ENCODE results near the gene CENPO. TPM values are rescaled to one million over a fixed set of nuclear protein-coding genes. Genes with fewer than 3 reads are reported as not detected.

CENPO gene
- total and polyA plus RNA-seq, 2 donors (not counting 3 experiments of a cell fraction or from before 2014, with no cell fraction given) = 26.8 to 45.3 TPM

DNA sequence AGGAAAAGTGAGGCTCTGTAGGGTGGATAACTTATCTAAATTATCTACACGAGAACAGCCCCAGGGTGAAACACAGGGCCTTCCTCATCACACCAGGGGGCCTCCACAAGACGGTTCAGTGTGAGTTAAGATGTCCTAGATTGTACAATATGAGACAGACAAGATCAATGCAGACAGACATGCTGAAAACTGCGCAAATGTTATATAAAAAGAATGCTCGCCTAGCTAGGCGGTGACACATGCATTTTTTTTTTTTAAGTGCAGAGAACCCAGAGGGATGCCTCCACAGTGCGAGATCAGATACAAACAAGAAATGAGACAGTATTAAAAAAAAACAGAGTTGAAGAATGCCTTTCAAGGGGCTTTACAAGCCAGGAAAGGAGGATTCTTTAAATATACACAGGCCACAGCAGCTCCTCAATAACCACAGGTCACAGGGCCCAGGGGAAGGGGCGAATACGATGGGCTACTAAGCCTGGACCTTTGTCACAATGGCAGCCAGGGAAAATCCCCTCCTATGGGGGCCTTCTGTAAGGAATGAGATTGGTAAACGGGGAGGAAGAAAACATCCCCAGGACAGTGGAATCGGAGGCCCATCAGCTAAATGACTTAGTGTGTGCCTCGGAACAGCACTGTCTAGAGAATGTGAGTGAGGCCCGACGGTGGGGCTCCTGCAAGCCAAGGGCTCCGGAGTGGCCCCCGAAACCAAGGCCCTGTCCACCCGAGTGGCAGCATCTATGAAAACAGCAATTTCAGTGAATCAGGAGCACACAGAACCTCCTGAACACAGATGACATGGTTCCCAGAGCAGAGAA, 77.9 kb downstream of the CENPO start:
- no peaks in the 10 kb centered on the region for H3K9me3 ChIP-seq (replicated peaks; ENCODE audit: control insufficient read depth, insufficient read depth, low read length)
- no peak overlapping the region for H3K4me2 ChIP-seq (ENCODE audit: insufficient read depth, low read length)
- H3K4me1 ChIP-seq (ENCODE audit: control insufficient read depth, extremely low read depth, insufficient read depth, low read length) = no peaks in the 10 kb centered on the region
- H3K36me3 ChIP-seq (ENCODE audit: control insufficient read depth in 2 of 2, extremely low read depth in 1 of 2, insufficient read depth in 2 of 2, low read length in 2 of 2) = peaks cover 0 to 2% of the 10 kb centered on the region in 2 experiments
- H3K9ac ChIP-seq (replicated peaks; ENCODE audit: extremely low read depth, insufficient read depth, low read length) = no peak overlapping the region
- no peaks in the 10 kb centered on the region for H4K20me1 ChIP-seq (replicated peaks; ENCODE audit: control insufficient read depth, extremely low read depth, insufficient read depth, low read length)
- dilution Hi-C loops (cut with MboI; ENCODE audit: extremely low pct_ligation_motif_present, low sequenced_read_pairs) (no loop called here), intact Hi-C loops (cut with micrococcal nuclease) (no loop called here)
- TF ChIP-seq EZH2 (IDR thresholded peaks at IDR 0.05; ENCODE audit: borderline replicate concordance, low read depth, low read length, severe bottlenecking) (no peak), POLR2A (IDR thresholded peaks at IDR 0.05; ENCODE audit: low read depth, low read length) (no peak), POLR2AphosphoS5 (IDR thresholded peaks at IDR 0.05; ENCODE audit: insufficient read depth, low read depth, low read length) (no peak), FOS (IDR thresholded peaks at IDR 0.05; ENCODE audit: borderline replicate concordance, insufficient read depth, low read length) (no peak), GATA2 (IDR thresholded peaks at IDR 0.05; ENCODE audit: insufficient read depth, insufficient read length, low read depth, low read length) (no peak)
- TF ChIP-seq, protein P1, sequence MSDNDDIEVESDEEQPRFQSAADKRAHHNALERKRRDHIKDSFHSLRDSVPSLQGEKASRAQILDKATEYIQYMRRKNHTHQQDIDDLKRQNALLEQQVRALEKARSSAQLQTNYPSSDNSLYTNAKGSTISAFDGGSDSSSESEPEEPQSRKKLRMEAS (IDR thresholded peaks at IDR 0.05; ENCODE audit: insufficient read depth, insufficient read length) = no peak
- no peaks in the 10 kb centered on the region for H3K79me2 ChIP-seq (ENCODE audit: control insufficient read depth, insufficient read depth, low read length)
- FAIRE-seq = no peak
- no peak overlapping the region for H3K4me3 ChIP-seq (replicated peaks in 1 of 3; ENCODE audit: insufficient read depth in 1 of 3, low read depth in 1 of 3, low read length in 3 of 3)
- DNase-seq (ENCODE audit: low read depth, low spot score) = no peak
- no peaks in the 10 kb centered on the region for H3K9me1 ChIP-seq (replicated peaks; ENCODE audit: control insufficient read depth, extremely low read depth, insufficient read depth, low read length)
- H3K27ac ChIP-seq (ENCODE audit: insufficient read depth, low read depth, low read length) = no peak overlapping the region
- BruUV-seq (replicated peaks) = no TSS peak
- no peaks in the 10 kb centered on the region for H3K27me3 ChIP-seq (ENCODE audit: control insufficient read depth in 2 of 2, insufficient read depth in 2 of 2, low read length in 2 of 2)
- CTCF ChIA-PET = no interaction called here
- POLR2A ChIA-PET = no interaction called here
- H2AFZ ChIP-seq (ENCODE audit: low read depth, low read length) = no peak overlapping the region

DNA sequence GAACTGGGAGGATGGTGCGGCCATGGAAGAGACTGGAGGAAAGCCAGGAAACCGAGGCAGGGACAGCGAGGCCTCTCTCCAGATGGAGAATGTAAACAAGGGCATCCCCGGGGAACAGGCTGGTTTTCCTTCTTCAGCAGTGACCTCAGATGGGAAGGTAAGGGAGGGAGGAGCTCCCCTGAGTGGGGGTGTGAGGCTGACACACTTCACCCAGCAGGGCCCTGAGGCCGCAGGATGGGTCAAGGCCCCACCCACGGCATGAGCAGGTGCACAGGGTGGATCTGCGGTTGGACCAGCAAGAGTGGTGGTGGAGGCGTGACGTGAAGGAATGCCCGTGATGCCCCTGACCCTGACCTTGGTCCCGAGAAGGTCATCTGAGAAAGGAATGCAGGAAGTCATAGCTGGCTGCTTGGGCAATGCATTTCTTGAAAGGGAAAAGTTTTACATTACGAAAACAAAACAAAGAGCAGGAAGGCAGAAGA, 78.7 kb downstream of the CENPO start:
- Histone ChIP-seq H3K4me3 (replicated peaks in 1 of 3; ENCODE audit: insufficient read depth in 1 of 3, low read depth in 1 of 3, low read length in 3 of 3) (no peak overlapping the region), H3K27me3 (ENCODE audit: control insufficient read depth in 2 of 2, insufficient read depth in 2 of 2, low read length in 2 of 2) (no peaks in the 10 kb centered on the region), H3K9me3 (replicated peaks; ENCODE audit: control insufficient read depth, insufficient read depth, low read length) (no peaks in the 10 kb centered on the region), H3K9me1 (replicated peaks; ENCODE audit: control insufficient read depth, extremely low read depth, insufficient read depth, low read length) (no peaks in the 10 kb centered on the region), H3K36me3 (ENCODE audit: control insufficient read depth in 2 of 2, extremely low read depth in 1 of 2, insufficient read depth in 2 of 2, low read length in 2 of 2) (peaks cover 0 to 2% of the 10 kb centered on the region in 2 experiments), H4K20me1 (replicated peaks; ENCODE audit: control insufficient read depth, extremely low read depth, insufficient read depth, low read length) (no peaks in the 10 kb centered on the region), H3K4me1 (ENCODE audit: control insufficient read depth, extremely low read depth, insufficient read depth, low read length) (no peaks in the 10 kb centered on the region), H3K9ac (replicated peaks; ENCODE audit: extremely low read depth, insufficient read depth, low read length) (no peak overlapping the region), H2AFZ (ENCODE audit: low read depth, low read length) (no peak overlapping the region), H3K4me2 (ENCODE audit: insufficient read depth, low read length) (no peak overlapping the region), H3K27ac (ENCODE audit: insufficient read depth, low read depth, low read length) (no peak overlapping the region), H3K79me2 (ENCODE audit: control insufficient read depth, insufficient read depth, low read length) (no peaks in the 10 kb centered on the region)
- dilution Hi-C loops (cut with MboI; ENCODE audit: extremely low pct_ligation_motif_present, low sequenced_read_pairs) (no loop called here), intact Hi-C loops (cut with micrococcal nuclease) (no loop called here)
- no peak for FAIRE-seq
- CTCF ChIA-PET = interaction anchor here (0.6 to 1.0 kb wide), 2 partner anchors 14 to 258 kb away, joined by 3 to 5 read pairs; no protein-coding TSS in a partner anchor
- no TSS peak for BruUV-seq (replicated peaks)
- POLR2A ChIA-PET = no interaction called here
- TF ChIP-seq GATA2 (IDR thresholded peaks at IDR 0.05; ENCODE audit: insufficient read depth, insufficient read length, low read depth, low read length) = no peak
- TF ChIP-seq POLR2AphosphoS5 (IDR thresholded peaks at IDR 0.05; ENCODE audit: insufficient read depth, low read depth, low read length) = no peak
- TF ChIP-seq, protein P2, sequence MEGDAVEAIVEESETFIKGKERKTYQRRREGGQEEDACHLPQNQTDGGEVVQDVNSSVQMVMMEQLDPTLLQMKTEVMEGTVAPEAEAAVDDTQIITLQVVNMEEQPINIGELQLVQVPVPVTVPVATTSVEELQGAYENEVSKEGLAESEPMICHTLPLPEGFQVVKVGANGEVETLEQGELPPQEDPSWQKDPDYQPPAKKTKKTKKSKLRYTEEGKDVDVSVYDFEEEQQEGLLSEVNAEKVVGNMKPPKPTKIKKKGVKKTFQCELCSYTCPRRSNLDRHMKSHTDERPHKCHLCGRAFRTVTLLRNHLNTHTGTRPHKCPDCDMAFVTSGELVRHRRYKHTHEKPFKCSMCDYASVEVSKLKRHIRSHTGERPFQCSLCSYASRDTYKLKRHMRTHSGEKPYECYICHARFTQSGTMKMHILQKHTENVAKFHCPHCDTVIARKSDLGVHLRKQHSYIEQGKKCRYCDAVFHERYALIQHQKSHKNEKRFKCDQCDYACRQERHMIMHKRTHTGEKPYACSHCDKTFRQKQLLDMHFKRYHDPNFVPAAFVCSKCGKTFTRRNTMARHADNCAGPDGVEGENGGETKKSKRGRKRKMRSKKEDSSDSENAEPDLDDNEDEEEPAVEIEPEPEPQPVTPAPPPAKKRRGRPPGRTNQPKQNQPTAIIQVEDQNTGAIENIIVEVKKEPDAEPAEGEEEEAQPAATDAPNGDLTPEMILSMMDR (IDR thresholded peaks at IDR 0.05; ENCODE audit: extremely low read depth in 1 of 2, insufficient read depth in 1 of 2, low read depth in 1 of 2, low read length in 2 of 2) = no peak
- no peak for TF ChIP-seq FOS (IDR thresholded peaks at IDR 0.05; ENCODE audit: borderline replicate concordance, insufficient read depth, low read length)
- TF ChIP-seq POLR2A (IDR thresholded peaks at IDR 0.05; ENCODE audit: low read depth, low read length) = no peak
- TF ChIP-seq JUN (IDR thresholded peaks at IDR 0.05; ENCODE audit: borderline replicate concordance, insufficient read depth, insufficient read length, low read depth) = no peak
- TF ChIP-seq EZH2 (IDR thresholded peaks at IDR 0.05; ENCODE audit: borderline replicate concordance, low read depth, low read length, severe bottlenecking) = no peak
- TF ChIP-seq, protein P1 (IDR thresholded peaks at IDR 0.05; ENCODE audit: insufficient read depth, insufficient read length) = no peak
- TF ChIP-seq MYC (IDR thresholded peaks at IDR 0.05; ENCODE audit: low read depth, low read length) = no peak
- DNase-seq (ENCODE audit: low read depth, low spot score) = no peak

Data from endothelial cell of umbilical vein (primary cell).